Esophagus muscularis mucosa (tissue), 4 donors: Measurements from ENCODE around the gene IGSF21. TPM values are rescaled to one million over a fixed set of nuclear protein-coding genes. Genes with fewer than 3 reads are reported as not detected.

Experiments used
- DNase-seq: peaks from one replicate; pipeline ENCODE4 v3.0.0-alpha.2; 2017; ENCODE audit errors: extremely low spot score
- H3K27ac ChIP-seq, 4 donors: fragments of 200-600 bp; sonication (generic); replicated peaks in 1 of 4; 1 replicate in 3 of 4; 2 replicates in 1 of 4; pipeline ENCODE4 v1.5.1; 2016 to 2019; ENCODE audit warnings: mild to moderate bottlenecking in 1 of 4
- H3K27me3 ChIP-seq, 4 donors: fragments of 200-600 bp; sonication (generic); one replicate each; pipeline versions ENCODE4 v1.5.1 to v1.6.0; 2016 to 2019
- H3K36me3 ChIP-seq, 4 donors: fragments of 200-600 bp; sonication (generic); one replicate each; pipeline ENCODE4 v1.5.1; 2016 to 2019
- H3K4me1 ChIP-seq, 4 donors: fragments of 200-600 bp; sonication (generic); one replicate each; pipeline ENCODE4 v1.5.1; 2016 to 2019
- H3K4me3 ChIP-seq, 4 donors: fragments of 200-600 bp; sonication (generic); 1 replicate in 2 of 4; 2 replicates in 2 of 4; pipeline ENCODE4 v1.5.1; 2016 to 2019; ENCODE audit warnings: mild to moderate bottlenecking in 4 of 4, moderate library complexity in 1 of 4
- H3K9me3 ChIP-seq, 4 donors: fragments of 200-600 bp; sonication (generic); 1 replicate in 3 of 4; 2 replicates in 1 of 4; pipeline ENCODE4 v1.5.1; 2016 to 2019
- CTCF ChIP-seq, 3 experiments: fragments of 200-600 bp in 2 of 3; fragments of 450-650 bp in 1 of 3; sonication (generic) in 2 of 3; IDR thresholded peaks; one replicate each; pipeline ENCODE4 v1.5.1; 2017 to 2019; ENCODE audit warnings: antibody characterized with exemption in 3 of 3, mild to moderate bottlenecking in 2 of 3, moderate library complexity in 1 of 3
- EP300 ChIP-seq: sonication (generic); formaldehyde crosslinking; IDR thresholded peaks from one replicate; pipeline ENCODE4 v1.6.1; 2017; ENCODE audit warnings: antibody characterized with exemption
- POLR2A ChIP-seq: fragments of 450-650 bp; IDR thresholded peaks from one replicate; pipeline ENCODE4 v1.6.1; 2017; ENCODE audit warnings: antibody characterized with exemption, moderate library complexity, mild to moderate bottlenecking, low read depth
- POLR2AphosphoS5 ChIP-seq, 2 donors: sonication (generic); formaldehyde crosslinking; IDR thresholded peaks; one replicate each; pipeline ENCODE4 v1.6.1; 2017; ENCODE audit warnings: antibody characterized with exemption in 2 of 2
- WGBS: methylation state at CpG from one replicate; pipeline ENCODE4 v1.1.5; 2018; 5-methylcytosine and 5-hydroxymethylcytosine counted together
- intact Hi-C: fragments of 100-400 bp; cut with DNase I; formaldehyde crosslinking; loops from one replicate; pipeline ENCODE4 v1.15.1; 2023
- total RNA-seq, 4 donors: library from RNA; depleted of rRNA; stranded (reverse); fragments of >200 nt; gene quantifications; one replicate each; pipeline versions ENCODE4 v1.1.0 to v1.2.1, GENCODE V29; 2016

The IGSF21 gene
- total RNA-seq, 4 donors from 2014 or later, result 1.1 to 2.7 (median 1.2) TPM

- WGBS, result 3% methylated on average over 19 of the region's 32 CpGs
- H3K27me3 ChIP-seq, result peaks cover 0 to 100% (median 45%) of the 10 kb centered on the region in 4 donors
- no peak overlapping the region for H3K27ac ChIP-seq
- no peak for DNase-seq
- peaks cover 14 to 46% (median 41%) of the 10 kb centered on the region in 4 donors for H3K4me1 ChIP-seq
- intact Hi-C loops, result no loop called here
- H3K4me3 ChIP-seq, result peak overlapping the region in 2 of 4 donors; percentile 22 to 40
- no peak for TF ChIP-seq CTCF (IDR thresholded peaks at IDR 0.05)
- TF ChIP-seq POLR2AphosphoS5 (IDR thresholded peaks at IDR 0.05), result no peak
- no peak for TF ChIP-seq POLR2A
- no peak for TF ChIP-seq EP300
- no peaks in the 10 kb centered on the region for H3K9me3 ChIP-seq
- H3K36me3 ChIP-seq, result no peaks in the 10 kb centered on the region
These were observed 1.6 kb downstream of the IGSF21 start for GRCh38 chr1:18109058-18109755.

- intact Hi-C loops, result no loop called here
- TF ChIP-seq EP300 (no peak), POLR2A (no peak), POLR2AphosphoS5 (IDR thresholded peaks at IDR 0.05) (no peak), CTCF (IDR thresholded peaks at IDR 0.05) (no peak)
- no peak for DNase-seq
- peak overlapping the region; percentile 28 to 47 (median 36) for H3K4me3 ChIP-seq
- H3K9me3 ChIP-seq, result no peaks in the 10 kb centered on the region
- H3K4me1 ChIP-seq, result peaks cover 14 to 46% (median 41%) of the 10 kb centered on the region in 4 donors
- H3K27ac ChIP-seq, result no peak overlapping the region
- H3K36me3 ChIP-seq, result no peaks in the 10 kb centered on the region
- peaks cover 0 to 100% (median 48%) of the 10 kb centered on the region in 4 donors for H3K27me3 ChIP-seq
- 0% methylated on average over 21 of the region's 60 CpGs for WGBS
These were observed 2.4 kb downstream of the IGSF21 start for GRCh38 chr1:18109756-18110597.

- 0% methylated on average over 10 of the region's 17 CpGs for WGBS
- Histone ChIP-seq H3K9me3 (no peaks in the 10 kb centered on the region), H3K27ac (no peak overlapping the region), H3K4me1 (peaks cover 14 to 46% (median 41%) of the 10 kb centered on the region in 4 donors), H3K36me3 (no peaks in the 10 kb centered on the region), H3K4me3 (peak overlapping the region; percentile 28 to 47 (median 36)), H3K27me3 (peaks cover 0 to 100% (median 51%) of the 10 kb centered on the region in 4 donors)
- no peak for DNase-seq
- no peak for TF ChIP-seq EP300
- no peak for TF ChIP-seq POLR2AphosphoS5 (IDR thresholded peaks at IDR 0.05)
- TF ChIP-seq CTCF (IDR thresholded peaks at IDR 0.05), result no peak
- no peak for TF ChIP-seq POLR2A
- intact Hi-C loops, result no loop called here
These were observed 3.0 kb downstream of the IGSF21 start for GRCh38 chr1:18110598-18110939.

- Histone ChIP-seq H3K36me3 (no peaks in the 10 kb centered on the region), H3K4me3 (peak overlapping the region; percentile 28 to 47 (median 36)), H3K27ac (no peak overlapping the region), H3K27me3 (peaks cover 0 to 98% (median 51%) of the 10 kb centered on the region in 4 donors), H3K4me1 (peaks cover 14 to 46% (median 41%) of the 10 kb centered on the region in 4 donors), H3K9me3 (no peaks in the 10 kb centered on the region)
- TF ChIP-seq EP300 (no peak), CTCF (IDR thresholded peaks at IDR 0.05) (no peak), POLR2A (no peak), POLR2AphosphoS5 (IDR thresholded peaks at IDR 0.05) (no peak)
- WGBS, result 8% methylated on average over 10 of the region's 30 CpGs
- DNase-seq, result no peak
- intact Hi-C loops, result no loop called here
These were observed 3.4 kb downstream of the IGSF21 start for GRCh38 chr1:18110968-18111367.
